ENCODE measurements around the gene FOXN3. TPM values are rescaled to one million over a fixed set of nuclear protein-coding genes. Genes with fewer than 3 reads are reported as not detected.
"Not testable (repeated sequence)": the region's sequence is repeated elsewhere in the genome, so short reads cannot be mapped to it uniquely, and the experiment has no call there.

FOXN3 gene
- polyA plus RNA-seq, 4 donors = 30.9 to 36.7 (median 34.0) TPM

GRCh38 chr14:89214221-89214965, 202.6 kb downstream of the FOXN3 start:
- DNase-seq (ENCODE audit: low read depth in 4 of 4, low spot score in 3 of 4) = no peak

- DNase-seq (ENCODE audit: low read depth in 4 of 4, low spot score in 3 of 4) = no peak
These were observed 204.4 kb downstream of the FOXN3 start for GRCh38 chr14:89212386-89213235.

GRCh38 chr14:89209558-89209957, 207.5 kb downstream of the FOXN3 start:
- no peak for DNase-seq (ENCODE audit: low read depth in 4 of 4, low spot score in 3 of 4)

- DNase-seq (ENCODE audit: low read depth in 4 of 4, low spot score in 3 of 4) = no peak
These were observed 209.1 kb downstream of the FOXN3 start for GRCh38 chr14:89207925-89208328.

- DNase-seq (ENCODE audit: low read depth in 4 of 4, low spot score in 3 of 4) = no peak
These were observed 210.5 kb downstream of the FOXN3 start for GRCh38 chr14:89206389-89207031.

- DNase-seq (ENCODE audit: low read depth in 4 of 4, low spot score in 3 of 4) = no peak
These were observed 211.8 kb downstream of the FOXN3 start for GRCh38 chr14:89205137-89205740.

GRCh38 chr14:89202413-89203190, 214.4 kb downstream of the FOXN3 start:
- DNase-seq (ENCODE audit: low read depth in 4 of 4, low spot score in 3 of 4) = no peak

- no peak for DNase-seq (ENCODE audit: low read depth in 4 of 4, low spot score in 3 of 4)
These were observed 215.4 kb downstream of the FOXN3 start for GRCh38 chr14:89201645-89202044.

- not testable (repeated sequence) for DNase-seq (ENCODE audit: low read depth in 4 of 4, low spot score in 3 of 4)
These were observed 217.7 kb downstream of the FOXN3 start for GRCh38 chr14:89199357-89199756.

GRCh38 chr14:89198544-89199329, 218.3 kb downstream of the FOXN3 start:
- peak in 2 of 4 donors; percentile 32 to 43 for DNase-seq (ENCODE audit: low read depth in 4 of 4, low spot score in 3 of 4)

- DNase-seq (ENCODE audit: low read depth in 4 of 4, low spot score in 3 of 4) = no peak
These were observed 219.4 kb downstream of the FOXN3 start for GRCh38 chr14:89197623-89198022.

- no peak for DNase-seq (ENCODE audit: low read depth in 4 of 4, low spot score in 3 of 4)
These were observed 220.5 kb downstream of the FOXN3 start for GRCh38 chr14:89196545-89196944.

GRCh38 chr14:89194376-89194775, 222.7 kb downstream of the FOXN3 start:
- DNase-seq (ENCODE audit: low read depth in 4 of 4, low spot score in 3 of 4) = no peak

- DNase-seq (ENCODE audit: low read depth in 4 of 4, low spot score in 3 of 4) = no peak
These were observed 226.1 kb downstream of the FOXN3 start for GRCh38 chr14:89190765-89191513.

- DNase-seq (ENCODE audit: low read depth in 4 of 4, low spot score in 3 of 4) = no peak
These were observed 228.5 kb downstream of the FOXN3 start for GRCh38 chr14:89188492-89188891.

- no peak for DNase-seq (ENCODE audit: low read depth in 4 of 4, low spot score in 3 of 4)
These were observed 229.5 kb downstream of the FOXN3 start for GRCh38 chr14:89187501-89187900.

GRCh38 chr14:89186856-89187376, 230.1 kb downstream of the FOXN3 start:
- no peak for DNase-seq (ENCODE audit: low read depth in 4 of 4, low spot score in 3 of 4)
